K562 (cell line): ENCODE data around the gene LCP2. TPM values are rescaled to one million over a fixed set of nuclear protein-coding genes. Genes with fewer than 3 reads are reported as not detected.

Experiments used
- ATAC-seq: fragments of 200-7000 bp; cut with Tn5 transposase; 3 replicates; pipeline ENCODE4 v1.9.1; 2020; ENCODE audit warnings: moderate library complexity
- BruUV-seq: library from RNA; stranded (reverse); fragments of 400-500 nt; replicated peaks from 2 replicates; lab custom pipeline; 2021; lab: Mats Ljungman, UMichigan
- CTCF ChIA-PET: fragments of 300-600 bp; formaldehyde crosslinking; extraction: SDS; loops from one replicate; lab custom pipeline; 2021; ENCODE audit warnings: low intra/inter-chr PET ratio; lab: Yijun Ruan, JAX
- POLR2A ChIA-PET: fragments of 300-600, 350-650 bp; sonication (Branson Sonifier 250); formaldehyde crosslinking; extraction: SDS; loops from one replicate; lab custom pipeline; 2021; ENCODE audit warnings: antibody characterized with exemption, inconsistent platforms; lab: Yijun Ruan, JAX
- DNase-seq, 4 experiments: peaks; one replicate each; pipeline versions ENCODE4 v3.0.0 to v3.0.0-alpha.2; 2011 to 2018; ENCODE audit warnings: low spot score in 3 of 4, mixed read lengths in 3 of 4; ENCODE audit errors: extremely low read depth in 1 of 4
- FAIRE-seq: peaks from 2 replicates; lab custom pipeline; 2011; peaks lifted over from hg19 to GRCh38; lab: Jason Lieb, UNC
- H2AFZ ChIP-seq: 2 replicates; pipeline ENCODE4 v1.6.0; 2011; ENCODE audit warnings: low read depth, low read length, control low read depth, inconsistent platforms
- H3K27ac ChIP-seq: fragments of 200-600 bp; 3 replicates; pipeline ENCODE4 v1.8.0; 2011; ENCODE audit warnings: low read depth, mild to moderate bottlenecking, control low read depth, inconsistent platforms, low read length, moderate library complexity, mixed read lengths; ENCODE audit errors: extremely low read depth
- H3K27me3 ChIP-seq, 2 experiments: fragments of 300-600 bp in 1 of 2; 2 replicates in 1 of 2; 3 replicates in 1 of 2; pipeline versions ENCODE4 v1.6.0 to v1.8.0; 2011; ENCODE audit warnings: inconsistent platforms in 2 of 2, low read length in 2 of 2, mild to moderate bottlenecking in 1 of 2, mixed read lengths in 1 of 2, moderate library complexity in 1 of 2; ENCODE audit not compliant: control insufficient read depth in 2 of 2, insufficient read depth in 2 of 2
- H3K36me3 ChIP-seq: fragments of 300-600 bp; 3 replicates; pipeline ENCODE4 v1.8.0; 2011; ENCODE audit warnings: mild to moderate bottlenecking, low read length, inconsistent platforms; ENCODE audit not compliant: control insufficient read depth, insufficient read depth
- H3K4me1 ChIP-seq, 2 experiments: fragments of 200-600 bp in 1 of 2; replicated peaks in 1 of 2; 2 replicates in 1 of 2; 3 replicates in 1 of 2; pipeline versions ENCODE4 v1.5.1 to v1.8.0; 2011; ENCODE audit warnings: inconsistent platforms in 2 of 2, low read length in 2 of 2, mild to moderate bottlenecking in 1 of 2, mixed read lengths in 1 of 2, moderate library complexity in 1 of 2; ENCODE audit not compliant: control insufficient read depth in 2 of 2, insufficient read depth in 2 of 2
- H3K4me2 ChIP-seq: 2 replicates; pipeline ENCODE4 v1.6.1; 2011; ENCODE audit warnings: low read length, control low read depth, inconsistent platforms, mixed read lengths; ENCODE audit not compliant: insufficient read depth
- H3K4me3 ChIP-seq: fragments of 200-600 bp; sonication (generic), shearing (Covaris generic); 2 replicates; pipeline ENCODE4 v1.5.1; 2016; ENCODE audit warnings: control low read depth, inconsistent platforms
- H3K79me2 ChIP-seq: fragments of 200-600 bp; 3 replicates; pipeline ENCODE4 v1.8.0; 2011; ENCODE audit warnings: low read length, inconsistent platforms; ENCODE audit not compliant: control insufficient read depth, insufficient read depth
- H3K9ac ChIP-seq, 2 experiments: 2 replicates each; pipeline versions ENCODE4 v1.6.0 to v1.6.1; 2011; ENCODE audit warnings: low read depth in 2 of 2, low read length in 2 of 2, control low read depth in 1 of 2, inconsistent platforms in 1 of 2, mild to moderate bottlenecking in 1 of 2, mixed read lengths in 1 of 2; ENCODE audit not compliant: insufficient read depth in 1 of 2
- H3K9me1 ChIP-seq: one replicate; pipeline ENCODE4 v1.6.0; 2011; ENCODE audit warnings: inconsistent platforms, mild to moderate bottlenecking, low read length, moderate library complexity; ENCODE audit not compliant: control insufficient read depth, insufficient read depth
- H3K9me3 ChIP-seq: replicated peaks from 2 replicates; pipeline ENCODE4 v1.5.1; 2011; ENCODE audit warnings: low read depth, low read length, inconsistent platforms; ENCODE audit not compliant: control insufficient read depth, insufficient read depth
- H4K20me1 ChIP-seq: replicated peaks from 2 replicates; pipeline ENCODE4 v1.6.1; 2011; ENCODE audit warnings: low read length, inconsistent platforms, mixed read lengths; ENCODE audit not compliant: control insufficient read depth, insufficient read depth
- FOS ChIP-seq: IDR thresholded peaks from 3 replicates; pipeline ENCODE4 v1.6.1; 2011; ENCODE audit not compliant: insufficient read length; ENCODE audit errors: extremely low read depth
- GATA2 ChIP-seq: sonication (generic); formaldehyde crosslinking; IDR thresholded peaks from 2 replicates; pipeline ENCODE4 v1.4.0; 2020; ENCODE audit warnings: mild to moderate bottlenecking, missing genetic modification reagents
- HDAC1 ChIP-seq, 2 experiments: fragments of 450-650 bp; IDR thresholded peaks; 2 replicates each; pipeline ENCODE4 v1.6.1; 2016 to 2017; ENCODE audit warnings: inconsistent platforms in 1 of 2, mild to moderate bottlenecking in 1 of 2, moderate library complexity in 1 of 2
- NFYB ChIP-seq: IDR thresholded peaks from 2 replicates; pipeline ENCODE4 v1.6.1; 2011; ENCODE audit warnings: mild to moderate bottlenecking, moderate library complexity; ENCODE audit not compliant: insufficient read length; ENCODE audit errors: extremely low read depth
- ZNF41 ChIP-seq: fragments of 250-450 bp; sonication (Bioruptor Pico); conservative IDR thresholded peaks from 2 replicates; pipeline ENCODE4 v1.4.0; 2020; ENCODE audit warnings: mild to moderate bottlenecking
- ZNF77 ChIP-seq: fragments of 250-450 bp; sonication (Bioruptor Pico); IDR thresholded peaks from 2 replicates; pipeline ENCODE4 v1.5.0; 2020
- ZNF79 ChIP-seq: fragments of 250-450 bp; sonication (Bioruptor Pico); IDR thresholded peaks from 2 replicates; pipeline ENCODE4 v1.4.0; 2020; ENCODE audit warnings: low read depth, mild to moderate bottlenecking, moderate library complexity
- WGBS: fragments of 100-300 bp; shearing (Covaris generic); methylation state at CpG from one replicate; pipeline ENCODE4 v1.1.6; 2016; ENCODE audit warnings: low coverage, mixed read lengths; ENCODE audit not compliant: insufficient coverage; ENCODE audit errors: missing lambda C conversion rate; 5-methylcytosine and 5-hydroxymethylcytosine counted together
- in situ Hi-C: fragments of 300-500 bp; cut with MboI; formaldehyde crosslinking; loops from 4 replicates; pipeline ENCODE4 v1.15.0; 2018; ENCODE audit warnings: inconsistent platforms, mixed read lengths
- intact Hi-C: fragments of 100-400 bp; cut with micrococcal nuclease; formaldehyde crosslinking; loops from 2 replicates; pipeline ENCODE4 v1.14.2; 2022
- polyA plus RNA-seq, 8 experiments: library from polyadenylated mRNA; depleted of rRNA in 4 of 8; stranded (reverse) in 5 of 8; unstranded in 3 of 8; fragments of >200 nt; fragmentation: Nextera tagmentation in 2 of 8; fragmentation: Illumina TruSeq in 1 of 8; extraction: Ambion mirVana in 2 of 8; extraction: Trizol in 1 of 8; gene quantifications; 2 replicates each; pipeline versions ENCODE4 v1.2.1 to v1.2.3, GENCODE V29; 2011 to 2014; ENCODE audit warnings: inconsistent platforms in 1 of 8, missing spikeins in 1 of 8
- total RNA-seq, 7 experiments: library from RNA; depleted of rRNA in 6 of 7; stranded (reverse); fragments of >200 nt in 6 of 7; fragmentation: Illumina TruSeq in 2 of 7; extraction: Trizol in 2 of 7; gene quantifications; 2 replicates each; pipeline versions ENCODE4 v1.2.1 to v1.2.3, GENCODE V29; 2011 to 2021; ENCODE audit warnings: low replicate concordance in 1 of 7
- TF ChIP-seq, protein P1 (sequence below): IDR thresholded peaks from 3 replicates; pipeline ENCODE4 v1.6.1; 2011; ENCODE audit warnings: borderline replicate concordance, mild to moderate bottlenecking, moderate library complexity; ENCODE audit not compliant: insufficient read length; ENCODE audit errors: extremely low read depth

The LCP2 gene
- total and polyA plus RNA-seq, 9 of the 15 experiments (the other 6 are each of a cell fraction or from before 2014, with no cell fraction given): 4.0 to 31.3 (median 14.6) TPM

DNA sequence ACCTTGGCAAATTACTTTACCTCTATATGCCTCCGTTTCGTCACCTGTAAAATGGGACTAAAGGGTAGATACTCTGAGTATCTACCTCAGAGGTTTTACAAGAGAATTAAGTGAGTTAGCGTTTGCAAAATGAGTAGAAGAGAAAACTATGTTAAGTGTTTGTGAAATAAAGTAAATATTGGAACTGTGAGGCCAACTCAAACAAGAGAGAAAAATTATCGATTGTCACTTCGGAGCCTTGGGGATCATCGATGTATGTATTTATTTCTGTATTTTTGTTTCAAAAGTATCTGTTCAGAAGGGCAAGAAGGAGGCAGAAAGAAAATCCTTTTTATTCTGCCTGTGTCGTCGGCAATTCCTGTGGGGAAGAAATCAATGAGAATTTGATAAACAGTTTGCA, 90.6 kb downstream of the LCP2 start (continued):
- TF ChIP-seq, protein P1, sequence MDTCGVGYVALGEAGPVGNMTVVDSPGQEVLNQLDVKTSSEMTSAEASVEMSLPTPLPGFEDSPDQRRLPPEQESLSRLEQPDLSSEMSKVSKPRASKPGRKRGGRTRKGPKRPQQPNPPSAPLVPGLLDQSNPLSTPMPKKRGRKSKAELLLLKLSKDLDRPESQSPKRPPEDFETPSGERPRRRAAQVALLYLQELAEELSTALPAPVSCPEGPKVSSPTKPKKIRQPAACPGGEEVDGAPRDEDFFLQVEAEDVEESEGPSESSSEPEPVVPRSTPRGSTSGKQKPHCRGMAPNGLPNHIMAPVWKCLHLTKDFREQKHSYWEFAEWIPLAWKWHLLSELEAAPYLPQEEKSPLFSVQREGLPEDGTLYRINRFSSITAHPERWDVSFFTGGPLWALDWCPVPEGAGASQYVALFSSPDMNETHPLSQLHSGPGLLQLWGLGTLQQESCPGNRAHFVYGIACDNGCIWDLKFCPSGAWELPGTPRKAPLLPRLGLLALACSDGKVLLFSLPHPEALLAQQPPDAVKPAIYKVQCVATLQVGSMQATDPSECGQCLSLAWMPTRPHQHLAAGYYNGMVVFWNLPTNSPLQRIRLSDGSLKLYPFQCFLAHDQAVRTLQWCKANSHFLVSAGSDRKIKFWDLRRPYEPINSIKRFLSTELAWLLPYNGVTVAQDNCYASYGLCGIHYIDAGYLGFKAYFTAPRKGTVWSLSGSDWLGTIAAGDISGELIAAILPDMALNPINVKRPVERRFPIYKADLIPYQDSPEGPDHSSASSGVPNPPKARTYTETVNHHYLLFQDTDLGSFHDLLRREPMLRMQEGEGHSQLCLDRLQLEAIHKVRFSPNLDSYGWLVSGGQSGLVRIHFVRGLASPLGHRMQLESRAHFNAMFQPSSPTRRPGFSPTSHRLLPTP: no peak
- no peak for TF ChIP-seq NFYB

DNA sequence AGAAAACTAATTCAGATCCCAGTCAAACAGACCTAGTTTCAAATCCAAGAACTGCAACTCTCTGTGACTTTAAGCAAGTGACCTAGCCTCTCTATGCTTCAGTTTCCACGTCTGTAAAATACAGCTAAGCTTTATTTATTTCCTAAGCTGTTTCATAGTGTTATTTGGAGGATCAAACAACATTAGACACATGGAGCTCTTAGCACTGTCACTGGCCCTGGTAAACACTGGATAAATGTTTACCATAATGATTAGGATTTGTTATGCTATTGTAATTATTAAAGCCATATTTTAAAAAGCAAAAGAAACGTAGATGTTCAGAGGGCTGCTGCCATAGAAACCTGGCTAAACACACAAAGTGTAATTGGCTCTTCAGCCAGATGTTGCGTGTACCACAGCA, 91.4 kb downstream of the LCP2 start:
- Histone ChIP-seq H3K4me1 (no peaks in the 10 kb centered on the region; a peak in 2 of 5 replicates), H3K4me3 (no peak overlapping the region), H2AFZ (no peak overlapping the region), H3K9me3 (no peaks in the 10 kb centered on the region), H3K27me3 (0 out of 5 replicates have a peak, but pooled peaks cover 0 to 3% of the 10 kb centered on the region in 2 experiments), H3K9ac (no peak overlapping the region), H3K4me2 (no peak overlapping the region), H3K9me1 (no peaks in the 10 kb centered on the region), H3K79me2 (no peaks in the 10 kb centered on the region), H3K36me3 (no peaks in the 10 kb centered on the region), H3K27ac (no peak overlapping the region), H4K20me1 (no peaks in the 10 kb centered on the region)
- WGBS: 0% methylated on average over 3 of the region's 3 CpGs
- BruUV-seq: no TSS peak
- intact Hi-C loops: no loop called here
- POLR2A ChIA-PET: interaction anchor here (0.5 to 0.6 kb wide), 2 partner anchors 26 to 845 kb away, joined by 3 read pairs; no protein-coding TSS in a partner anchor
- ATAC-seq (no peak), FAIRE-seq (no peak), DNase-seq (no peak)
- in situ Hi-C loops: loop anchor here (25.0 kb wide), 1 partner anchor 1219 kb away; no protein-coding TSS in a partner anchor
- no peak for TF ChIP-seq HDAC1 (IDR thresholded peaks at IDR 0.05)
- no peak for TF ChIP-seq GATA2 (CRISPR knock-in tag)
- no peak for TF ChIP-seq ZNF41 (CRISPR knock-in tag)
- no peak for TF ChIP-seq ZNF79 (CRISPR knock-in tag)
- no peak for TF ChIP-seq ZNF77 (CRISPR knock-in tag)
- no peak for TF ChIP-seq FOS
- CTCF ChIA-PET: no interaction called here
